A673 (cell line): Measurements from ENCODE around the gene NFKBIE. TPM values are rescaled to one million over a fixed set of nuclear protein-coding genes. Genes with fewer than 3 reads are reported as not detected.

Experiments used
- BruUV-seq: library from RNA; stranded (reverse); fragments of 400-500 nt; replicated peaks from 2 replicates; lab custom pipeline; 2021; lab: Mats Ljungman, UMichigan
- CTCF ChIA-PET: fragments of 300-600 bp; sonication (Branson Sonifier 250); formaldehyde crosslinking; loops from one replicate; lab custom pipeline; 2022; ENCODE audit warnings: antibody characterized with exemption; lab: Charles Lee
- POLR2A ChIA-PET: fragments of 300-600 bp; sonication (Branson Sonifier 250); formaldehyde crosslinking; loops from one replicate; lab custom pipeline; 2022; ENCODE audit warnings: antibody characterized with exemption; ENCODE audit not compliant: low non-redundant PET; lab: Charles Lee
- DNase-seq: peaks from one replicate; pipeline ENCODE4 v3.0.0-alpha.2; 2015; ENCODE audit warnings: low spot score
- H3K27ac ChIP-seq: fragments of 200-600 bp; sonication (generic); 2 replicates; pipeline ENCODE4 v1.5.1; 2016; ENCODE audit warnings: mixed run types, low read depth, mild to moderate bottlenecking, mixed read lengths, antibody characterized with exemption, low read length; ENCODE audit not compliant: poor library complexity, severe bottlenecking
- H3K27me3 ChIP-seq: fragments of 200-600 bp; sonication (generic); replicated peaks from 2 replicates; pipeline ENCODE4 v1.6.1; 2017; ENCODE audit warnings: mixed run types, low read depth, mild to moderate bottlenecking, mixed read lengths, antibody characterized with exemption, low read length; ENCODE audit not compliant: insufficient read depth, poor library complexity
- H3K36me3 ChIP-seq: fragments of 200-600 bp; sonication (generic); 2 replicates; pipeline ENCODE4 v1.6.1; 2016; ENCODE audit warnings: mixed run types, mild to moderate bottlenecking, mixed read lengths, antibody characterized with exemption, low read length; ENCODE audit not compliant: insufficient read depth, poor library complexity, severe bottlenecking
- H3K4me1 ChIP-seq: fragments of 200-600 bp; sonication (generic); 2 replicates; pipeline ENCODE4 v1.6.1; 2017; ENCODE audit warnings: mixed run types, mild to moderate bottlenecking, mixed read lengths, antibody characterized with exemption, low read length; ENCODE audit not compliant: insufficient read depth, poor library complexity, severe bottlenecking
- H3K4me3 ChIP-seq: fragments of 200-600 bp; sonication (generic); 2 replicates; pipeline ENCODE4 v1.5.1; 2016; ENCODE audit warnings: low read depth, mixed run types, mild to moderate bottlenecking, mixed read lengths, low read length; ENCODE audit not compliant: poor library complexity, severe bottlenecking
- H3K9me3 ChIP-seq: fragments of 200-600 bp; sonication (generic); 2 replicates; pipeline ENCODE4 v1.6.1; 2016; ENCODE audit warnings: mixed run types, low read depth, mild to moderate bottlenecking, mixed read lengths, antibody characterized with exemption, low read length; ENCODE audit not compliant: poor library complexity, severe bottlenecking
- EZH2 ChIP-seq: fragments of 200-600 bp; sonication (generic); IDR thresholded peaks from 2 replicates; pipeline ENCODE4 v1.6.1; 2017; ENCODE audit warnings: borderline replicate concordance, low read depth, mild to moderate bottlenecking, mixed read lengths, antibody characterized with exemption, low read length; ENCODE audit not compliant: poor library complexity, severe bottlenecking
- intact Hi-C: fragments of 100-400 bp; cut with micrococcal nuclease; formaldehyde crosslinking; loops from one replicate; pipeline ENCODE4 v1.10.0; 2022; ENCODE audit not compliant: unreplicated experiment
- total RNA-seq: library from RNA; stranded (reverse); gene quantifications from 2 replicates; pipeline ENCODE4 v1.2.3, GENCODE V29; 2021
- TF ChIP-seq, protein P1 (sequence below): fragments of 300-800, 200-600 bp; sonication (generic); conservative IDR thresholded peaks from 2 replicates; pipeline ENCODE4 v1.5.1; 2017; ENCODE audit warnings: low read depth, mild to moderate bottlenecking, antibody characterized with exemption, low read length, moderate library complexity, mixed read lengths

NFKBIE gene
- total RNA-seq, 1 experiment from 2014 or later: 5.2 TPM

DNA sequence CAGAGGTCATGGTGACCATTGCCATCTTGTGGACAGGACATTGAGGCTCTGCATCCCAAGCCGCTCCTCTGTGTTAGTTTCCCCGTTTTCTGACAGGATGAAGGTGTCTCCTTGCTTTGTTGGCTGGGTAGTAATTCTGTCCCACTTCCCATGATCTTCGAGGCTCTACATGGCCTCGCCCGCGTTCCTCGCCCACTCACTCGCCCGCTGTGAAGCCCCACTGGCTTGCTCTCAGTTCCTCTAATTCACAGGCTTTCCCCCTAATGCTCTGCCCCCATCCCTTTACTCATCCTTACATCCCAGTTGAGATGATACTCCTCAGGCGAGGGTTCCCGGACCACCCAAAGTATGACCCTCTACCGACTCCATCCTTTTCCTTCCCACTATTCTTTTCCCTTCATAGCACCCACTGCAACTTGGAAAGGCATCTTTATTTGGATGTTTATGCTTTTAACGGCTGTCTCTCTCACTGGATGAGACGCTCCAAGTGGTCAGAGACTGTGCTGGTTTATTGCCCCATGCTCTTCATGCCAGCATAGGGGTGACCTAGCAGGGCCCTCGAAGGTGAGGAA lies 7.5 kb downstream of the NFKBIE start:
- intact Hi-C loops: no loop called here
- peak overlapping the region; percentile 99 for H3K4me3 ChIP-seq
- no peaks in the 10 kb centered on the region for H3K9me3 ChIP-seq
- TF ChIP-seq, protein P1, sequence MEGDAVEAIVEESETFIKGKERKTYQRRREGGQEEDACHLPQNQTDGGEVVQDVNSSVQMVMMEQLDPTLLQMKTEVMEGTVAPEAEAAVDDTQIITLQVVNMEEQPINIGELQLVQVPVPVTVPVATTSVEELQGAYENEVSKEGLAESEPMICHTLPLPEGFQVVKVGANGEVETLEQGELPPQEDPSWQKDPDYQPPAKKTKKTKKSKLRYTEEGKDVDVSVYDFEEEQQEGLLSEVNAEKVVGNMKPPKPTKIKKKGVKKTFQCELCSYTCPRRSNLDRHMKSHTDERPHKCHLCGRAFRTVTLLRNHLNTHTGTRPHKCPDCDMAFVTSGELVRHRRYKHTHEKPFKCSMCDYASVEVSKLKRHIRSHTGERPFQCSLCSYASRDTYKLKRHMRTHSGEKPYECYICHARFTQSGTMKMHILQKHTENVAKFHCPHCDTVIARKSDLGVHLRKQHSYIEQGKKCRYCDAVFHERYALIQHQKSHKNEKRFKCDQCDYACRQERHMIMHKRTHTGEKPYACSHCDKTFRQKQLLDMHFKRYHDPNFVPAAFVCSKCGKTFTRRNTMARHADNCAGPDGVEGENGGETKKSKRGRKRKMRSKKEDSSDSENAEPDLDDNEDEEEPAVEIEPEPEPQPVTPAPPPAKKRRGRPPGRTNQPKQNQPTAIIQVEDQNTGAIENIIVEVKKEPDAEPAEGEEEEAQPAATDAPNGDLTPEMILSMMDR: no peak
- no peak for TF ChIP-seq EZH2
- H3K27ac ChIP-seq: peak overlapping the region; percentile 90
- H3K27me3 ChIP-seq: no peaks in the 10 kb centered on the region
- H3K36me3 ChIP-seq: peaks cover 26% of the 10 kb centered on the region
- BruUV-seq: no TSS peak
- DNase-seq: no peak
- ChIA-PET POLR2A (interaction anchor here (0.8 kb wide), 1 partner anchor 11 kb away, joined by 3 read pairs; the partner anchor contains the start of gene HSP90AB1), CTCF (no interaction called here)
- peaks cover 10% of the 10 kb centered on the region for H3K4me1 ChIP-seq

DNA sequence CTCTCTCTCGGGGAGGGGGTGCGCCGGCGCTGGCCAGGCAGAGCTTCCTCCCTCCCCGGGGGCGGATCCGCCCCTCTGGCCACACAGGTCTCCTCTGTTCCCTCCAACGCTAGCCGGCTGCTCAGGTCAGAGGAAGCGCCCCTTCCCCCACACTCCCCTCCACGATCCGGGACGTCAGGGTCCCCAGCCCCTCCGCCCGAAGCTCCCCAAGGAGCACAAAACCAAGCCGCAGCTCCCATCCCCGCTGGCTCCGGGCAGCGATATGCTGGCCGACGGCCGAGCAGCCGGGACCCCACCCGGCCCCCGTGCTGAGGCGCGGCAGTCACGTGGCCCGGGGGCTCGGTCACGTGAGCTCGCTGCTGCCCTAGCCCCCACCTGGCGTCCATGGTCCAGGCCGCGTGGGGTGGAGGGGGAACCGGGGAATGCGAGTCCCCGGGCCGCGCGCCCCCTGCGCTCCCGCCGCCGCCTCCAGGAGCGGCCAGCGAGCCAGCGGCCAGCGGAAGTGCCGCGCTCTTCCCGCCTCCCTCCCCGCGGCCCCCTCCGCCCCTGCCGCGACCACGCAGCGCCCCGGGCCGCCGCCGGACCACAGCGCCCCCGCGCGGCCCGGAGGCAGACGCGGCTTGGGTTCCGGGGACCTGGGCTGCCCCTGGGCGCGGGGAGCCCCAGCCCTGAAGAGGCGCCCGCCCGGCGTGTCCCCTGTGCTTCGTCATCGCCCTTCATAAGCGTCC lies 8.2 kb downstream of the NFKBIE start, which contains the start of gene SLC35B2:
SLC35B2 (minus strand) TSS at position 504 of the 728 bp plus-strand sequence; CDS start at position 386, 118 bp downstream.
- Histone ChIP-seq H3K4me3 (peak within 1 kb of the TSS; percentile 99), H3K4me1 (peaks cover 10% of the 10 kb centered on the region), H3K27ac (peak within 1 kb of the TSS; percentile 90), H3K36me3 (peaks cover 32% of the 10 kb centered on the region), H3K9me3 (no peaks in the 10 kb centered on the region), H3K27me3 (no peaks in the 10 kb centered on the region)
- intact Hi-C loops: no loop called here
- DNase-seq: peak; percentile 82
- TF ChIP-seq, protein P1: peak; percentile 59
- TF ChIP-seq EZH2: no peak
- no TSS peak for BruUV-seq
- CTCF ChIA-PET: interaction anchor here (0.5 to 1.1 kb wide), 4 partner anchors 10 to 130 kb away, joined by 3 to 9 read pairs (median 4); partner anchors contain the start of genes HSP90AB1, MRPL14 and TMEM63B
- POLR2A ChIA-PET: interaction anchor here (0.5 to 0.9 kb wide), 4 partner anchors 10 to 487 kb away, joined by 3 to 8 read pairs (median 4); partner anchors contain the start of genes HSP90AB1, TMEM151B and VEGFA

DNA sequence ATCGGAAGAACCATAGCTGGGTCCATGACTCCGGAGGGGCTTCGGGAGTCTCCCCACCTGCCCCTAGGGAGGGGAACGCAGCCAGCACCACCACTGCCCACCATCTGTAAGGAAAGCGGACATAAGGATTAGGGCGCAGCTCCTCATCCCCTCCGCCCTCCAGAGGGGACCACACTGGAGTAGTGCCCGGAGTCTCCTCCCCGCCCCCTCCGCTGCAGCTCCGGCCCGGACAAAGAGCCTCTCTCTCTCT lies 8.7 kb downstream of the NFKBIE start:
- no peak for TF ChIP-seq EZH2
- TF ChIP-seq, protein P1: no peak
- Histone ChIP-seq H3K9me3 (no peaks in the 10 kb centered on the region), H3K4me1 (peaks cover 10% of the 10 kb centered on the region), H3K27me3 (no peaks in the 10 kb centered on the region), H3K36me3 (peaks cover 37% of the 10 kb centered on the region), H3K4me3 (peak overlapping the region; percentile 99), H3K27ac (peak overlapping the region; percentile 90)
- BruUV-seq: no TSS peak
- ChIA-PET CTCF (interaction anchor here (0.5 to 1.1 kb wide), 4 partner anchors 10 to 129 kb away, joined by 3 to 9 read pairs (median 4); partner anchors contain the start of genes HSP90AB1, MRPL14 and TMEM63B), POLR2A (interaction anchor here (0.5 to 0.9 kb wide), 3 partner anchors 10 to 486 kb away, joined by 3 to 8 read pairs (median 6); partner anchors contain the start of genes HSP90AB1, TMEM151B and VEGFA)
- intact Hi-C loops: no loop called here
- DNase-seq: no peak
